ENCODE measurements around the gene FLVCR1. TPM values are rescaled to one million over a fixed set of nuclear protein-coding genes. Genes with fewer than 3 reads are reported as not detected.

FLVCR1 gene
- total and polyA plus RNA-seq, 2 donors (not counting 3 experiments of a cell fraction or from before 2014, with no cell fraction given): 3.2 to 11.9 TPM

DNA sequence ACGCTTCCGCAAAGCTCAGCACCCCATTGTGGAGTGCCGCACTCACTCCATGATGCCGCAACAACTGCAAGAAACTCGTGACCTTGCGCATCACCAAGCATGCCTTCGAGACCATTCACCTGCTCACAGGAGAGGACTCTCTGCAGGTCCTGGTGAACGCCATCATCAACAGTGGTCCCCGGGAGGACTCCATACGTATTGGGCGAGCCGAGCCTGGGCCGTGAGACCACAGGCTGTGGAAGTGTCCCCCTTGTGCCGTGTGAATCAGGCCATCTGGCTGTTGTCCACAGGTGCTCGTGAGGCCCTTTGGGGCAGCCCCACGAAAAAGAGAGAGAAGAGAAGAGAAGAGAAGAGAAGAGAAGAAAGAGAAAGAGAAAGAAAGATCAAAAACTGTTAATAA, 33.9 kb upstream of the FLVCR1 start:
- Histone ChIP-seq H3K27me3 (ENCODE audit: control insufficient read depth in 2 of 2, insufficient read depth in 2 of 2, low read length in 2 of 2) (no peaks in the 10 kb centered on the region), H4K20me1 (replicated peaks; ENCODE audit: control insufficient read depth, extremely low read depth, insufficient read depth, low read length) (no peaks in the 10 kb centered on the region), H3K4me2 (ENCODE audit: insufficient read depth, low read length) (no peak overlapping the region), H3K9ac (replicated peaks; ENCODE audit: extremely low read depth, insufficient read depth, low read length) (no peak overlapping the region), H2AFZ (ENCODE audit: low read depth, low read length) (no peak overlapping the region), H3K79me2 (ENCODE audit: control insufficient read depth, insufficient read depth, low read length) (no peaks in the 10 kb centered on the region), H3K4me1 (ENCODE audit: control insufficient read depth, extremely low read depth, insufficient read depth, low read length) (peaks cover 4% of the 10 kb centered on the region), H3K9me1 (replicated peaks; ENCODE audit: control insufficient read depth, extremely low read depth, insufficient read depth, low read length) (no peaks in the 10 kb centered on the region), H3K27ac (ENCODE audit: insufficient read depth, low read depth, low read length) (no peak overlapping the region), H3K9me3 (replicated peaks; ENCODE audit: control insufficient read depth, insufficient read depth, low read length) (peaks cover 3% of the 10 kb centered on the region), H3K36me3 (ENCODE audit: control insufficient read depth in 2 of 2, extremely low read depth in 1 of 2, insufficient read depth in 2 of 2, low read length in 2 of 2) (no peaks in the 10 kb centered on the region), H3K4me3 (replicated peaks in 1 of 3; ENCODE audit: insufficient read depth in 1 of 3, low read depth in 1 of 3, low read length in 3 of 3) (no peak overlapping the region)
- no peak for FAIRE-seq
- intact Hi-C loops (cut with micrococcal nuclease) (loop anchor here (5.0 kb wide), 1 partner anchor 33 kb away; the partner anchor contains the start of gene FLVCR1), dilution Hi-C loops (cut with MboI; ENCODE audit: extremely low pct_ligation_motif_present, low sequenced_read_pairs) (no loop called here)
- no peak for DNase-seq (ENCODE audit: low read depth, low spot score)
- no TSS peak for BruUV-seq (replicated peaks)
- POLR2A ChIA-PET: no interaction called here
- CTCF ChIA-PET: interaction anchor here (1.0 to 1.5 kb wide), 2 partner anchors 9 to 16 kb away, joined by 3 to 5 read pairs; no protein-coding TSS in a partner anchor
- TF ChIP-seq EZH2 (IDR thresholded peaks at IDR 0.05; ENCODE audit: borderline replicate concordance, low read depth, low read length, severe bottlenecking) (no peak), MYC (IDR thresholded peaks at IDR 0.05; ENCODE audit: low read depth, low read length) (no peak)
- TF ChIP-seq, protein P1, sequence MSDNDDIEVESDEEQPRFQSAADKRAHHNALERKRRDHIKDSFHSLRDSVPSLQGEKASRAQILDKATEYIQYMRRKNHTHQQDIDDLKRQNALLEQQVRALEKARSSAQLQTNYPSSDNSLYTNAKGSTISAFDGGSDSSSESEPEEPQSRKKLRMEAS (IDR thresholded peaks at IDR 0.05; ENCODE audit: insufficient read depth, insufficient read length): no peak

DNA sequence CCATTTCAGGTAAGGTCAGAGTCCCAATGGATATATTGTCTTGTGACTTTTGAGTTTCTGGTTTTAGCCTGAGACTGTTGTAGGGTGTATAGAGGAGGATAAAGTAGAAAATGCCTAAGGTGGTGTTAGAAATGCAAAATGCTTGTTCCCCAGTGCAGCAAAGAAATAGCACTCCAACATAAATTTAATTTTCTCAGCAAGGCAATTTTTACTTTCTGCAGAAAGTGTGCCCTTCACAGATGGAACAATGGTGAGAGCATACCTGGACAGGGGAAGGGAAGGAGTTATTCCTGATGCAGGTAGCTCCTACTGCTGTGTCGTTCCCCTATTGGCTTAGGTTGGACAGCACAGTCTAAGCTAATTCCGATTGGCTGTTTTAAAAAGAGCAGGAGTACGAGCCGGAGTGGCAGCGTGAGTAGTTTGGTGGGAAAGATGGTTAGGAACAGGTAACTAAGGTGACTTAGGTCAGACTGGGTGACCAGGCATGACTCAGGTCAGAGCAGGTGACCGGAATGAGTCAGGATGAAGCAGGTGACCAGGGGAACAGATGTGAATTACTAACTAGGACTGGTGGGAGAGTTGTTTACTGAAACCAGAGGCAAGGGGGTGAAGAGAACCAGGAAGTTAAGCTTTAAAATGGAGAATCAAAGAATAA, 32.1 kb upstream of the FLVCR1 start:
- peaks cover 3% of the 10 kb centered on the region for H3K9me3 ChIP-seq (replicated peaks; ENCODE audit: control insufficient read depth, insufficient read depth, low read length)
- BruUV-seq (replicated peaks): no TSS peak
- no peak overlapping the region for H3K9ac ChIP-seq (replicated peaks; ENCODE audit: extremely low read depth, insufficient read depth, low read length)
- POLR2A ChIA-PET: no interaction called here
- intact Hi-C loops (cut with micrococcal nuclease): no loop called here
- dilution Hi-C loops (cut with MboI; ENCODE audit: extremely low pct_ligation_motif_present, low sequenced_read_pairs): no loop called here
- no peak overlapping the region for H3K27ac ChIP-seq (ENCODE audit: insufficient read depth, low read depth, low read length)
- no peak overlapping the region for H3K4me3 ChIP-seq (replicated peaks in 1 of 3; ENCODE audit: insufficient read depth in 1 of 3, low read depth in 1 of 3, low read length in 3 of 3)
- H4K20me1 ChIP-seq (replicated peaks; ENCODE audit: control insufficient read depth, extremely low read depth, insufficient read depth, low read length): no peaks in the 10 kb centered on the region
- H3K9me1 ChIP-seq (replicated peaks; ENCODE audit: control insufficient read depth, extremely low read depth, insufficient read depth, low read length): no peaks in the 10 kb centered on the region
- H3K27me3 ChIP-seq (ENCODE audit: control insufficient read depth in 2 of 2, insufficient read depth in 2 of 2, low read length in 2 of 2): no peaks in the 10 kb centered on the region
- no peak for DNase-seq (ENCODE audit: low read depth, low spot score)
- no peaks in the 10 kb centered on the region for H3K36me3 ChIP-seq (ENCODE audit: control insufficient read depth in 2 of 2, extremely low read depth in 1 of 2, insufficient read depth in 2 of 2, low read length in 2 of 2)
- TF ChIP-seq EZH2 (IDR thresholded peaks at IDR 0.05; ENCODE audit: borderline replicate concordance, low read depth, low read length, severe bottlenecking) (no peak), JUN (IDR thresholded peaks at IDR 0.05; ENCODE audit: borderline replicate concordance, insufficient read depth, insufficient read length, low read depth) (no peak), GATA2 (IDR thresholded peaks at IDR 0.05; ENCODE audit: insufficient read depth, insufficient read length, low read depth, low read length) (no peak), POLR2AphosphoS5 (IDR thresholded peaks at IDR 0.05; ENCODE audit: insufficient read depth, low read depth, low read length) (no peak), FOS (IDR thresholded peaks at IDR 0.05; ENCODE audit: borderline replicate concordance, insufficient read depth, low read length) (no peak), POLR2A (IDR thresholded peaks at IDR 0.05; ENCODE audit: low read depth, low read length) (no peak), MYC (IDR thresholded peaks at IDR 0.05; ENCODE audit: low read depth, low read length) (no peak)
- TF ChIP-seq, protein P1 (IDR thresholded peaks at IDR 0.05; ENCODE audit: insufficient read depth, insufficient read length): no peak
- TF ChIP-seq, protein P2, sequence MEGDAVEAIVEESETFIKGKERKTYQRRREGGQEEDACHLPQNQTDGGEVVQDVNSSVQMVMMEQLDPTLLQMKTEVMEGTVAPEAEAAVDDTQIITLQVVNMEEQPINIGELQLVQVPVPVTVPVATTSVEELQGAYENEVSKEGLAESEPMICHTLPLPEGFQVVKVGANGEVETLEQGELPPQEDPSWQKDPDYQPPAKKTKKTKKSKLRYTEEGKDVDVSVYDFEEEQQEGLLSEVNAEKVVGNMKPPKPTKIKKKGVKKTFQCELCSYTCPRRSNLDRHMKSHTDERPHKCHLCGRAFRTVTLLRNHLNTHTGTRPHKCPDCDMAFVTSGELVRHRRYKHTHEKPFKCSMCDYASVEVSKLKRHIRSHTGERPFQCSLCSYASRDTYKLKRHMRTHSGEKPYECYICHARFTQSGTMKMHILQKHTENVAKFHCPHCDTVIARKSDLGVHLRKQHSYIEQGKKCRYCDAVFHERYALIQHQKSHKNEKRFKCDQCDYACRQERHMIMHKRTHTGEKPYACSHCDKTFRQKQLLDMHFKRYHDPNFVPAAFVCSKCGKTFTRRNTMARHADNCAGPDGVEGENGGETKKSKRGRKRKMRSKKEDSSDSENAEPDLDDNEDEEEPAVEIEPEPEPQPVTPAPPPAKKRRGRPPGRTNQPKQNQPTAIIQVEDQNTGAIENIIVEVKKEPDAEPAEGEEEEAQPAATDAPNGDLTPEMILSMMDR (IDR thresholded peaks at IDR 0.05; ENCODE audit: extremely low read depth in 1 of 2, insufficient read depth in 1 of 2, low read depth in 1 of 2, low read length in 2 of 2): no peak
- no peak for FAIRE-seq
- no peaks in the 10 kb centered on the region for H3K79me2 ChIP-seq (ENCODE audit: control insufficient read depth, insufficient read depth, low read length)
- H3K4me2 ChIP-seq (ENCODE audit: insufficient read depth, low read length): no peak overlapping the region
- no peak overlapping the region for H2AFZ ChIP-seq (ENCODE audit: low read depth, low read length)
- CTCF ChIA-PET: interaction anchor here (1.3 kb wide), 1 partner anchor 11 kb away, joined by 3 read pairs; no protein-coding TSS in a partner anchor
- H3K4me1 ChIP-seq (ENCODE audit: control insufficient read depth, extremely low read depth, insufficient read depth, low read length): no peaks in the 10 kb centered on the region
